Measurements from ENCODE around the gene KRT79. TPM values are rescaled to one million over a fixed set of nuclear protein-coding genes. Genes with fewer than 3 reads are reported as not detected.

Gene KRT79
- total and polyA plus RNA-seq, 3 experiments from 2014 or later, result not detected

GRCh38 chr12:52828591-52829021, 5.5 kb downstream of the KRT79 start:
- H3K4me1 ChIP-seq (ENCODE audit: insufficient read depth, low read length), result no peaks in the 10 kb centered on the region
- CTCF ChIA-PET, result no interaction called here
- H3K36me3 ChIP-seq (ENCODE audit: insufficient read depth, low read length), result no peaks in the 10 kb centered on the region
- Mint-ChIP-seq H3K9me3 (no peaks in the 10 kb centered on the region), H3K27ac (no peak overlapping the region), H3K4me3 (no peak overlapping the region), H3K36me3 (no peaks in the 10 kb centered on the region), H3K4me1 (no peaks in the 10 kb centered on the region), H3K27me3 (peaks cover 0 to 4% of the 10 kb centered on the region in 2 donors)
- no peak for DNase-seq
- no peaks in the 10 kb centered on the region for H3K27me3 ChIP-seq (ENCODE audit: insufficient read depth, low read length, poor library complexity, severe bottlenecking)
- H3K27ac ChIP-seq (ENCODE audit: low read depth, low read length), result no peak overlapping the region
- H3K9me3 ChIP-seq (ENCODE audit: low read length), result no peaks in the 10 kb centered on the region
- POLR2A ChIA-PET, result no interaction called here
- no peak overlapping the region for H3K4me3 ChIP-seq (ENCODE audit: low read length)

DNA sequence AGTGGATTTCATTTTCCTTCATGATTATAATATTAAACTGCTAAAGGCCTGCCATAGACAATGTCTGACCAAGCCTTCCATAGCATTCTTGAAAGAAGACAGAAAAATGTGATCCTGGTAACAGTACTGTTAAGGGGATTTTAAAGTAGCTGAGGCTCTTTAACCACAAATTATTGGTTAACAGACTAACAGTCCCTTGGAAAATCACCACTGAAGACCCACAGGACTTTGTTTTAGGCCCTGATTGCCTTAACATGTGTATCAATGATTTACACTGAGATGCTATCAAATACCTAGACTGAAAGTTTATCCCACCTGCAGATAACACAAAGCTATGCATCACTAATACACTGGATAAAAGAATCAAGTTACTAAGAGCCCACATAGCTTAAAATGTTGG, 6.0 kb downstream of the KRT79 start:
- H3K27ac ChIP-seq (ENCODE audit: low read depth, low read length), result no peak overlapping the region
- H3K9me3 Mint-ChIP-seq, result no peaks in the 10 kb centered on the region
- no peaks in the 10 kb centered on the region for H3K4me1 ChIP-seq (ENCODE audit: insufficient read depth, low read length)
- ChIA-PET CTCF (no interaction called here), POLR2A (no interaction called here)
- H3K4me3 ChIP-seq (ENCODE audit: low read length), result no peak overlapping the region
- no peak overlapping the region for H3K27ac Mint-ChIP-seq
- no peaks in the 10 kb centered on the region for H3K36me3 Mint-ChIP-seq
- no peak for DNase-seq
- H3K36me3 ChIP-seq (ENCODE audit: insufficient read depth, low read length), result no peaks in the 10 kb centered on the region
- H3K4me1 Mint-ChIP-seq, result no peaks in the 10 kb centered on the region
- H3K9me3 ChIP-seq (ENCODE audit: low read length), result no peaks in the 10 kb centered on the region
- no peak overlapping the region for H3K4me3 Mint-ChIP-seq
- peaks cover 0 to 6% of the 10 kb centered on the region in 2 donors for H3K27me3 Mint-ChIP-seq
- no peaks in the 10 kb centered on the region for H3K27me3 ChIP-seq (ENCODE audit: insufficient read depth, low read length, poor library complexity, severe bottlenecking)

GRCh38 chr12:52827499-52828090, 6.5 kb downstream of the KRT79 start:
- Histone ChIP-seq H3K36me3 (ENCODE audit: insufficient read depth, low read length) (no peaks in the 10 kb centered on the region), H3K9me3 (ENCODE audit: low read length) (no peaks in the 10 kb centered on the region), H3K27ac (ENCODE audit: low read depth, low read length) (no peak overlapping the region), H3K4me3 (ENCODE audit: low read length) (no peak overlapping the region), H3K27me3 (ENCODE audit: insufficient read depth, low read length, poor library complexity, severe bottlenecking) (no peaks in the 10 kb centered on the region), H3K4me1 (ENCODE audit: insufficient read depth, low read length) (no peaks in the 10 kb centered on the region)
- H3K27me3 Mint-ChIP-seq, result peaks cover 0 to 8% of the 10 kb centered on the region in 2 donors
- no peaks in the 10 kb centered on the region for H3K4me1 Mint-ChIP-seq
- H3K9me3 Mint-ChIP-seq, result no peaks in the 10 kb centered on the region
- H3K4me3 Mint-ChIP-seq, result no peak overlapping the region
- ChIA-PET POLR2A (no interaction called here), CTCF (no interaction called here)
- no peak for DNase-seq
- no peak overlapping the region for H3K27ac Mint-ChIP-seq
- no peaks in the 10 kb centered on the region for H3K36me3 Mint-ChIP-seq

DNA sequence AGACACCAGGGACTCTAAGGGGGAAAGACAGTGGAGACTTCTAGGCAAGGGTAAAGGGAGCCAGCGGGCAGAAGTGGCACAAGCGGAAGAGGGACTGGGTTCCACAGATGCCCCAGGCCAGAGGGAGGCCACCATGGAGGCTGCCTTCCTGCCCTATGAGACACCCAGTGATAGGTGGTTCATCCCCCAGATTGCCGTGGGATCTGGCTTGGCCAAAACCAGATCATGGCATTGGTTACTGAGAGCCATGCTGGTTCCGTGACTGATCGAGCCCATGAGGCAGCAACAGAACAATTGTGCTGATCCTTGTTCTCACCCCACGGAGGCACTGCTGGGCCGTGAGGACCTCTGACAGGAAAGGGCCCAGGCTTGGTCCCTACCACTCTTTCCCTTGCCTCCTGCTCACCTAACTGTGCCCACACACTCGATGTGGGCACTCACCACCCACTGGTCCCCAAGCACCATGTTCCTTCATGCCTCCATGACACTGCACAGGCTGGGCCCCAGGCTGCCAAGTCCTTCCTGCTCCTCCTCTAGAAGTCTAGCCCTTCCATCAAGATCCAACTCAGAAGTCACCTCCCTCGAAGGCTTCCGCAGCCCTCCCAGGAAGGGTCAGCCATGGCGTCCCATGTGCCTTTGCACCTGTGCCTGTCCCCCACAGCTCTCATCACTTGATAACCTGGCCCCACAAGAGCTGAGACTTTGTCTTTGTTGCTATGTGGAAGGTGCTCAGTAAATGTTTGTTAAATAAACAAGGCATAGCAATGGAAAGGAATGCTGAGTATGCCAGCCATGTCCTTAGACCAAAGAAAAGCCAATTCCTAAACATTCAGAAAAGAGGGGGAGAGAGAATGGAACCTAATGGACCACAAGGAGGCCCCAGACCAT, 7.3 kb downstream of the KRT79 start:
- Mint-ChIP-seq H3K27ac (no peak overlapping the region), H3K36me3 (no peaks in the 10 kb centered on the region)
- CTCF ChIA-PET, result no interaction called here

DNA sequence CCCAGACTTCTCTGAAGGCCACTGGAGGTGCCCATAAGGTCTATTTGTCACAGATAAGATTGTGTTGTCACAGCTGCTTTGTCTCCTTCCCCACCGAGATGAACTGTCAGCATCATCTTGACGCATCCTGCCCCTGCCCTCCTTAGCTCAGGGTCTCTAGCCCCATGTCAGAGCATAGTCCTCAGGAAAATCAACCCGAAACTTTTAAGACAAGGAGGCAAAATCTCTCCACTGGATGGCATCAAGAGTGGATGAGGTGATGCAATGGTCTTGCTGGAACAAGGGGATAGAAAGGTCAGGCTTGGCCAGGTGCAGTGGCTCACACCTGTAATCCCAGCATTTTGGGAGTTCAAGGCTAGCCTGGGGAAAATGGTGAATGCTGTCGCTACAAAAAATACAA, 8.2 kb downstream of the KRT79 start:
- Mint-ChIP-seq H3K36me3 (no peaks in the 10 kb centered on the region), H3K4me1 (no peaks in the 10 kb centered on the region), H3K27me3 (peaks cover 0 to 8% of the 10 kb centered on the region in 2 donors), H3K4me3 (no peak overlapping the region), H3K27ac (no peak overlapping the region), H3K9me3 (no peaks in the 10 kb centered on the region)
- Histone ChIP-seq H3K4me1 (ENCODE audit: insufficient read depth, low read length) (no peaks in the 10 kb centered on the region), H3K27ac (ENCODE audit: low read depth, low read length) (no peak overlapping the region), H3K4me3 (ENCODE audit: low read length) (no peak overlapping the region), H3K27me3 (ENCODE audit: insufficient read depth, low read length, poor library complexity, severe bottlenecking) (no peaks in the 10 kb centered on the region), H3K36me3 (ENCODE audit: insufficient read depth, low read length) (no peaks in the 10 kb centered on the region), H3K9me3 (ENCODE audit: low read length) (no peaks in the 10 kb centered on the region)
- ChIA-PET POLR2A (no interaction called here), CTCF (no interaction called here)
- no peak for DNase-seq

More for the DNA sequence above, 7.3 kb downstream of the KRT79 start:
- Mint-ChIP-seq H3K4me3 (no peak overlapping the region), H3K4me1 (no peaks in the 10 kb centered on the region), H3K9me3 (no peaks in the 10 kb centered on the region), H3K27me3 (peaks cover 0 to 8% of the 10 kb centered on the region in 2 donors)
- no peaks in the 10 kb centered on the region for H3K4me1 ChIP-seq (ENCODE audit: insufficient read depth, low read length)
- H3K9me3 ChIP-seq (ENCODE audit: low read length), result no peaks in the 10 kb centered on the region
- no peaks in the 10 kb centered on the region for H3K27me3 ChIP-seq (ENCODE audit: insufficient read depth, low read length, poor library complexity, severe bottlenecking)
- H3K4me3 ChIP-seq (ENCODE audit: low read length), result no peak overlapping the region
- POLR2A ChIA-PET, result no interaction called here
- H3K27ac ChIP-seq (ENCODE audit: low read depth, low read length), result no peak overlapping the region
- DNase-seq, result no peak
- no peaks in the 10 kb centered on the region for H3K36me3 ChIP-seq (ENCODE audit: insufficient read depth, low read length)

GRCh38 chr12:52824741-52825410, 9.2 kb downstream of the KRT79 start:
- Mint-ChIP-seq H3K27me3 (peaks cover 0 to 13% of the 10 kb centered on the region in 2 donors), H3K9me3 (no peaks in the 10 kb centered on the region), H3K27ac (peak overlapping the region in 1 of 8 donors; percentile 30), H3K4me3 (no peak overlapping the region), H3K4me1 (no peaks in the 10 kb centered on the region), H3K36me3 (no peaks in the 10 kb centered on the region)
- no peak for DNase-seq
- Histone ChIP-seq H3K9me3 (ENCODE audit: low read length) (no peaks in the 10 kb centered on the region), H3K4me1 (ENCODE audit: insufficient read depth, low read length) (no peaks in the 10 kb centered on the region), H3K27ac (ENCODE audit: low read depth, low read length) (no peak overlapping the region), H3K27me3 (ENCODE audit: insufficient read depth, low read length, poor library complexity, severe bottlenecking) (no peaks in the 10 kb centered on the region), H3K36me3 (ENCODE audit: insufficient read depth, low read length) (no peaks in the 10 kb centered on the region), H3K4me3 (ENCODE audit: low read length) (no peak overlapping the region)
- ChIA-PET CTCF (interaction anchor here (0.9 kb wide), 1 partner anchor 12 kb away, joined by 3 read pairs; no protein-coding TSS in a partner anchor), POLR2A (no interaction called here)

- DNase-seq, result no peak
- Histone ChIP-seq H3K4me1 (ENCODE audit: insufficient read depth, low read length) (no peaks in the 10 kb centered on the region), H3K9me3 (ENCODE audit: low read length) (no peaks in the 10 kb centered on the region), H3K27me3 (ENCODE audit: insufficient read depth, low read length, poor library complexity, severe bottlenecking) (no peaks in the 10 kb centered on the region), H3K27ac (ENCODE audit: low read depth, low read length) (no peak overlapping the region), H3K4me3 (ENCODE audit: low read length) (no peak overlapping the region), H3K36me3 (ENCODE audit: insufficient read depth, low read length) (no peaks in the 10 kb centered on the region)
- Mint-ChIP-seq H3K9me3 (no peaks in the 10 kb centered on the region), H3K27ac (peak overlapping the region in 1 of 8 donors; percentile 66), H3K27me3 (peaks cover under 1 to 17% of the 10 kb centered on the region in 2 donors), H3K4me3 (no peak overlapping the region), H3K36me3 (no peaks in the 10 kb centered on the region), H3K4me1 (no peaks in the 10 kb centered on the region)
- CTCF ChIA-PET, result interaction anchor here (0.9 kb wide), 1 partner anchor 13 kb away, joined by 3 read pairs; no protein-coding TSS in a partner anchor
- POLR2A ChIA-PET, result no interaction called here
Observed at GRCh38 chr12:52823761-52824450, 10.2 kb downstream of the KRT79 start.

Data from CD8-positive, alpha-beta memory T cell (primary cell).